Natural killer cell treated with Interleukin-12 subunit alpha and Interleukin-12 subunit beta and Interleukin-15 and Interleukin-18, amount 100 ng/mL, for 72 hours (primary cell): ENCODE measurements around the gene FGGY. TPM values are rescaled to one million over a fixed set of nuclear protein-coding genes. Genes with fewer than 3 reads are reported as not detected.

Experiments used
- ATAC-seq, 2 donors: fragments of 150-1000 bp; cut with Tn5 transposase in 1 of 2; sonication (Bioruptor Pico), chemical (Tn5 transposase) in 1 of 2; 2 replicates each; pipeline ENCODE4 v1.10.0; 2021
- DNase-seq: peaks from one replicate; pipeline ENCODE4 v3.0.0; 2022; ENCODE audit warnings: low spot score
- H3K27ac Mint-ChIP-seq, 2 donors: 1 replicate in 1 of 2; 2 replicates in 1 of 2; pipeline ENCODE4 v1.8.0; 2022; ENCODE audit warnings: mixed read lengths in 2 of 2, mild to moderate bottlenecking in 1 of 2, moderate library complexity in 1 of 2
- H3K27me3 Mint-ChIP-seq, 2 donors: 1 replicate in 1 of 2; 2 replicates in 1 of 2; pipeline ENCODE4 v1.8.0; 2022; ENCODE audit warnings: mixed read lengths in 2 of 2
- H3K36me3 Mint-ChIP-seq: one replicate; pipeline ENCODE4 v1.8.0; 2022; ENCODE audit warnings: mixed read lengths
- H3K4me1 Mint-ChIP-seq, 2 donors: 1 replicate in 1 of 2; 2 replicates in 1 of 2; pipeline ENCODE4 v1.8.0; 2022; ENCODE audit warnings: low read depth in 2 of 2, mixed read lengths in 2 of 2, mild to moderate bottlenecking in 1 of 2
- H3K4me3 Mint-ChIP-seq: one replicate; pipeline ENCODE4 v1.8.0; 2022; ENCODE audit warnings: mixed read lengths
- H3K9me3 Mint-ChIP-seq: 2 replicates; pipeline ENCODE4 v1.8.0; 2022; ENCODE audit warnings: mixed read lengths
- total RNA-seq, 2 donors: library from RNA; stranded (reverse); gene quantifications; one replicate each; pipeline ENCODE4 v1.2.3, GENCODE V29; 2022

The FGGY gene
- total RNA-seq, 2 donors from 2014 or later = 10.9 to 11.9 TPM

GRCh38 chr1:59399642-59400041, 102.7 kb downstream of the FGGY start:
- Mint-ChIP-seq H3K4me3 (no peak overlapping the region), H3K4me1 (no peaks in the 10 kb centered on the region), H3K27ac (no peak overlapping the region), H3K36me3 (no peaks in the 10 kb centered on the region), H3K27me3 (no peaks in the 10 kb centered on the region), H3K9me3 (no peaks in the 10 kb centered on the region)
- no peak for DNase-seq
- ATAC-seq = no peak

DNA sequence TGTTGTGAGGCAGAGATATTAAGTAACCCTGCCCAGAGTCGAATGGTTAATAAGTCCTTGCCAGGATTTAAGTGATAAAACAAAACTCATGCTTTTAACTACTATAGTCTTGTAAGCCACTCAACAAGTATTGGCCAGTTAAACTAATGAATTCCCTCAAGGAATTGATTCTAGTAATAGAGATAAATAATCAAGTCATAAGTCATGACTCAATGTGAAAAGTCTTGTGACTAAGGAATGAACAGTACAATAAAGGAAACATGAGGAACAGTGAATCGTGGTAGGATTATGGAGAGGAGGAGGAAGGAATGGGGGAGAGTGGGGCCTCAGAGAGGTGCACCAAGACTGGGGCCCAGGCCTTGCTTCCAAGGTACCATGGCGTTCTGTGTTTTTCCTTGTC, 104.7 kb downstream of the FGGY start:
- no peaks in the 10 kb centered on the region for H3K36me3 Mint-ChIP-seq
- DNase-seq (no peak), ATAC-seq (no peak)
- H3K27me3 Mint-ChIP-seq = no peaks in the 10 kb centered on the region
- H3K9me3 Mint-ChIP-seq = no peaks in the 10 kb centered on the region
- H3K27ac Mint-ChIP-seq = no peak overlapping the region
- no peaks in the 10 kb centered on the region for H3K4me1 Mint-ChIP-seq
- no peak overlapping the region for H3K4me3 Mint-ChIP-seq

DNA sequence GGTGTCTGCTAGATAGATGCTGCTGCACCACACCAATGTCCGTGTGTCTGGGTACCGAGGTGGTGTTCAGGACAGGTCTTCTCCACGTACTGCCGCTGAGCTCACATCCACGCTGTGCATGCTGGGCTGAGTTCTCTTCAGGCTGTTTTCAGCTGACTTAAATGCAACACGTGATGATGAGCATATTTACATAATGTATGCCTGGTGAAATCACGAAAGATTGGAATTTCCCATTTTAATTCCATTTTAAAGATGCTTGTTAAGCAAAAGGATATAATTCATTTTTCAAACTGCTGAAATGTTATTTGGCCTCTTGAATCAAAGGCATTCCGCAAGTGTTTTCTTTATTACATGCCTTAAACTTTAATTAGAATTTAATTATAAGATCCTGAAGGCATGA, 107.9 kb downstream of the FGGY start:
- Mint-ChIP-seq H3K27ac (peak overlapping the region in 1 of 2 donors; percentile 36), H3K36me3 (no peaks in the 10 kb centered on the region), H3K4me1 (no peaks in the 10 kb centered on the region), H3K9me3 (no peaks in the 10 kb centered on the region), H3K27me3 (no peaks in the 10 kb centered on the region), H3K4me3 (no peak overlapping the region)
- DNase-seq (no peak), ATAC-seq (no peak)

- H3K9me3 Mint-ChIP-seq = no peaks in the 10 kb centered on the region
- no peak overlapping the region for H3K27ac Mint-ChIP-seq
- H3K4me1 Mint-ChIP-seq = no peaks in the 10 kb centered on the region
- DNase-seq (no peak), ATAC-seq (no peak)
- H3K27me3 Mint-ChIP-seq = no peaks in the 10 kb centered on the region
- H3K36me3 Mint-ChIP-seq = no peaks in the 10 kb centered on the region
- no peak overlapping the region for H3K4me3 Mint-ChIP-seq
These were observed 109.7 kb downstream of the FGGY start for GRCh38 chr1:59406437-59407164.

DNA sequence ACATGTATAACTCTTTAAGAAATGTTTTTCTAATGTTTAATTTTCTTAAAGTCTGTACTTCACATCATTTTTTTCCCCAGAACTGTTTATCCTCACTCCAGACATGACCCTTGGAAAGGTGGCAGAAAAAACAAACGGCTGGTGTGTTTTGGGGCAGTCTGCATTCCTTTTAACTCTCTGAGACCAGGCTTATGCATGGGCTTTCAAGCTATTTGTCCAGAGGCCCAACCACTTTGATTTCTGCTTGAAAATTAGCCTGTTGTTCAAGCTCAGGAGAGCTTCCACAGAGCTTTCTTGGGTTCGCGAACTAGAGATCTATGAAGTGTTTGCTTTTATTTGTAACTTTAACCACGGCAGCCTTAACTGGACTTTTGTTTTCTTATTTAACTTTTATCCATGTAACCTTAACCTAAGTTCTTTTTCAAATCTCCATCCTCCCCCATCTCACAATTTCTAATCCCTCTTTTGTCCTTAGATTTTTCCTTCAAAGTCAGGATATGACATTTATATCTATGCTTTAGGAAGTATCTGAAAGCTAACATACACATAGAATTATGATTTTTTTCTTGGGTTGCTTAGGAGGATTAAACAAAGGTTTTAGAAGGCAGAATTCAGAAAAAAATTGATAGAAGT, 111.8 kb downstream of the FGGY start:
- Mint-ChIP-seq H3K27ac (no peak overlapping the region), H3K4me3 (no peak overlapping the region)

GRCh38 chr1:59409549-59409948, 112.7 kb downstream of the FGGY start:
- H3K4me3 Mint-ChIP-seq = no peak overlapping the region
- no peaks in the 10 kb centered on the region for H3K27me3 Mint-ChIP-seq
- ATAC-seq = no peak

More for the DNA sequence above, 111.8 kb downstream of the FGGY start:
- H3K27me3 Mint-ChIP-seq = no peaks in the 10 kb centered on the region
- no peaks in the 10 kb centered on the region for H3K4me1 Mint-ChIP-seq
- no peaks in the 10 kb centered on the region for H3K36me3 Mint-ChIP-seq
- DNase-seq (no peak), ATAC-seq (no peak)
- no peaks in the 10 kb centered on the region for H3K9me3 Mint-ChIP-seq

DNA sequence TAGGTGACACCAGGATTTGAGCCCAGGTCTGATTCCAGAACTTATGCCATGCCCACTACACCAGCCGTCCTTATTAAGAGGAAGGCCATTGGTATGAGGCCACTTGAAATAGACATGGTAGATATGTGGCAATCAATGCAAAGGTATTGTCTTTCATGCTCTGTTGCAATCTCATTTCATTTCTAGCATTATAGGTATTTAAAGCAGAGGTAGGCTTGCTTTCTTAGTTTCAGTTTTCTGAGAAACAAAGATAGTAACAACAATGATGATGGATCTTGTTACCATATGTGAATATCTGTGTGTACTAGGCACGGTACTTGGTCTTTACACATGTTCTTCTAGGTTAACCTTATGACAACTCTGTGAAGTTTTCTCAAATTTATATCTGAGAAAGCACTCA, 113.1 kb downstream of the FGGY start:
- H3K27me3 Mint-ChIP-seq = no peaks in the 10 kb centered on the region
- no peaks in the 10 kb centered on the region for H3K36me3 Mint-ChIP-seq
- H3K4me1 Mint-ChIP-seq = no peaks in the 10 kb centered on the region
- no peak for DNase-seq
- H3K4me3 Mint-ChIP-seq = no peak overlapping the region
- no peak for ATAC-seq
- H3K9me3 Mint-ChIP-seq = no peaks in the 10 kb centered on the region
- H3K27ac Mint-ChIP-seq = no peak overlapping the region

More at GRCh38 chr1:59409549-59409948, 112.7 kb downstream of the FGGY start:
- Mint-ChIP-seq H3K9me3 (no peaks in the 10 kb centered on the region), H3K36me3 (no peaks in the 10 kb centered on the region), H3K4me1 (no peaks in the 10 kb centered on the region), H3K27ac (no peak overlapping the region)
- no peak for DNase-seq

- H3K27me3 Mint-ChIP-seq = no peaks in the 10 kb centered on the region
- DNase-seq (no peak), ATAC-seq (no peak)
- no peaks in the 10 kb centered on the region for H3K36me3 Mint-ChIP-seq
- no peak overlapping the region for H3K27ac Mint-ChIP-seq
- no peaks in the 10 kb centered on the region for H3K4me1 Mint-ChIP-seq
- no peak overlapping the region for H3K4me3 Mint-ChIP-seq
- no peaks in the 10 kb centered on the region for H3K9me3 Mint-ChIP-seq
These were observed 113.6 kb downstream of the FGGY start for GRCh38 chr1:59410457-59410856.

DNA sequence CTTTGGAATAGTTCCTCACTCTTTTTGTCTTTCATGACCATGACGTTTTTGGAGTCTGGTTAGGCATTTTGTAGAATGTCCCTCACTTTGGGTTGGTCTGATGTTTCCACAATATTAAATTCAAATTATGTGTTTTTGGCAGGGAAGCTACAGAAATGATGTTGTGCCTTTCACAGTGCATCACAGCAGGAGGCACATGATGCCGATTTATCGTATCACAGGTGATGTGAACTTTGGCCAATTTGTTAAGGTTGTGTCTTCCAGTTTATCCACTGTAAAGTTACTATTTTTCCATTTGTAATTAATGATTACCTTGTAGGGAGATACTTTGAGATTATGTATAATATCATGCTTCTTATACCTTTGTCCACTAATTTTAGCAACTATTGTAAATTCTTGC, 114.3 kb downstream of the FGGY start:
- no peaks in the 10 kb centered on the region for H3K4me1 Mint-ChIP-seq
- ATAC-seq = no peak
- no peak for DNase-seq
- H3K27me3 Mint-ChIP-seq = no peaks in the 10 kb centered on the region
- no peaks in the 10 kb centered on the region for H3K9me3 Mint-ChIP-seq
- no peaks in the 10 kb centered on the region for H3K36me3 Mint-ChIP-seq
- H3K27ac Mint-ChIP-seq = no peak overlapping the region
- H3K4me3 Mint-ChIP-seq = no peak overlapping the region

- ATAC-seq (peak in 1 of 2 donors; percentile 56), DNase-seq (no peak)
- Mint-ChIP-seq H3K9me3 (no peaks in the 10 kb centered on the region), H3K4me1 (peaks cover 1 to 9% of the 10 kb centered on the region in 2 donors), H3K4me3 (no peak overlapping the region), H3K27ac (no peak overlapping the region), H3K36me3 (no peaks in the 10 kb centered on the region), H3K27me3 (no peaks in the 10 kb centered on the region)
These were observed 115.9 kb downstream of the FGGY start for GRCh38 chr1:59412718-59413326.

DNA sequence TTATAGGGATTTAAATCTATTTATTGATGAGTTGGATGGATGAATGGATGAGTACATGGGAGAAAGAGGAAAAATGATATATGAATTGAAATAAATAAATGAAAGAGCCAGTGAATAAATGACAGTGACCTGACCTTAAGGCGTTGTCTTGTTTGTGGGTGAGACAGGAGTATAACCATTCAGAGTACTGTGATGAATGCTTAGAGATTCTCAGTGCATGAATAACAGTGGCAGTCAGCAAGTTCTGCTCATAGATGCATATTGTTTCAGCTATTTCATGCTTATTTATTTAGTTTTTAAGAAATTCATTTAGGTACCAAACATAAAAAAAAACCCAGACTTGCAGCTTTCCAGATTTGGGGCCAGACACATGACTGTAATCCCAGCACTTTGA, 116.4 kb downstream of the FGGY start:
- Mint-ChIP-seq H3K27ac (no peak overlapping the region), H3K4me3 (no peak overlapping the region), H3K27me3 (no peaks in the 10 kb centered on the region), H3K36me3 (no peaks in the 10 kb centered on the region), H3K9me3 (no peaks in the 10 kb centered on the region), H3K4me1 (peaks cover 6 to 14% of the 10 kb centered on the region in 2 donors)
- ATAC-seq (no peak), DNase-seq (no peak)

DNA sequence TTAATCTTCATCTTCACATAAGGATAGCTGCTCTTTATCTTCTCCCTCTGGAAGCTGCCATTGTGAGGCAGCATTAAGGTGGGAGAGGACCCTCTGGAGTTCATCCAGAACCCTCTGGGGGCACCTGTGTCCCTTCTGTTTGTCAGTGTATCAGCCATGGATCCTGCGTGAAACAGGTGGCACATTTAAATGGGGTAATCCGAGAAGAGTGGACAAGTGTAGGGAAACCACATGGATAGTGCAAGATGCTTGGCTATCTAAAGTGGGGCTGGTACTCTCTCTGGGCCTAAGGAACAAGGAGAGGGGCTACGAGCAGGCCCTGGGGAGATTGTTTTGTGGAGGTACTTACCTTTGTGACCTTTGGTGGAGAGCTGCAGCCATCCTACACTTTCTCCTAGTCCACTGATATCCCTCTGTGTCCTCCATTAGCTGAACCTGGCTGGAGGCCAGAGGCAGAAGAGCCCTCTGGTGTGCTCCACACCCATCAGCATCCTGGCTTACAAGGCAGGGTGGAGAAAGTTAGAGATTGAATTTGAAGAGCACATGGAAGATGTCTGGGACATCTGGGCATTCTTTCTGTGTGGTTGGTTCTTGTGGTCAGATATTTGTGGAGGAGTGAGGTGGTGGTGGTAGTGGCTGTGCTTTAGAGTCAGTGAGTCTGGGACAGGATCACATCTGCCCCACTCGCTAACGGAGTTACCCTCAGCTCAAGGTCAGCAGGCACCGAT, 117.7 kb downstream of the FGGY start:
- no peak for DNase-seq
- no peak for ATAC-seq
- H3K4me3 Mint-ChIP-seq = no peak overlapping the region
- no peaks in the 10 kb centered on the region for H3K27me3 Mint-ChIP-seq
- peaks cover 11 to 22% of the 10 kb centered on the region in 2 donors for H3K4me1 Mint-ChIP-seq
- H3K36me3 Mint-ChIP-seq = no peaks in the 10 kb centered on the region
- no peak overlapping the region for H3K27ac Mint-ChIP-seq
- no peaks in the 10 kb centered on the region for H3K9me3 Mint-ChIP-seq

GRCh38 chr1:59415286-59415850, 118.5 kb downstream of the FGGY start:
- H3K27me3 Mint-ChIP-seq = no peaks in the 10 kb centered on the region
- H3K9me3 Mint-ChIP-seq = no peaks in the 10 kb centered on the region
- DNase-seq (no peak), ATAC-seq (no peak)
- H3K36me3 Mint-ChIP-seq = no peaks in the 10 kb centered on the region
- no peak overlapping the region for H3K27ac Mint-ChIP-seq
- peaks cover 11 to 22% of the 10 kb centered on the region in 2 donors for H3K4me1 Mint-ChIP-seq
- H3K4me3 Mint-ChIP-seq = no peak overlapping the region
